T-cell (primary cell): ENCODE measurements around the gene SHC2. TPM values are rescaled to one million over a fixed set of nuclear protein-coding genes. Genes with fewer than 3 reads are reported as not detected.
"Not testable (repeated sequence)": the region's sequence is repeated elsewhere in the genome, so short reads cannot be mapped to it uniquely, and the experiment has no call there.

Experiments used
- ATAC-seq, 4 experiments: fragments of 200-7000 bp in 3 of 4; fragments of 150-1000 bp in 1 of 4; cut with Tn5 transposase; replicated peaks in 1 of 4; 1 replicate in 3 of 4; 2 replicates in 1 of 4; pipeline ENCODE4 v1.10.0; 2021; ENCODE audit warnings: moderate library complexity in 3 of 4, mild to moderate bottlenecking in 2 of 4, moderate number of reproducible peaks in 1 of 4
- CTCF ChIA-PET, 2 donors: fragments of 300-600 bp; sonication (Branson Sonifier 250); formaldehyde crosslinking; loops; one replicate each; lab custom pipeline; 2022; ENCODE audit warnings: antibody characterized with exemption in 2 of 2; lab: Charles Lee
- POLR2A ChIA-PET, 2 donors: fragments of 300-600 bp; sonication (Branson Sonifier 250); formaldehyde crosslinking; loops; one replicate each; lab custom pipeline; 2022; ENCODE audit warnings: antibody characterized with exemption in 2 of 2; lab: Charles Lee
- DNase-seq, 35 experiments: peaks; one replicate each; pipeline versions ENCODE4 v3.0.0 to v3.0.0-alpha.2; 2013 to 2023
- H3K27ac ChIP-seq: one replicate; pipeline ENCODE4 v1.5.1; 2013; ENCODE audit warnings: low read length
- H3K27me3 ChIP-seq, 2 experiments: replicated peaks in 1 of 2; 1 replicate in 1 of 2; 2 replicates in 1 of 2; pipeline versions ENCODE4 v1.6.1 to v1.7.0; 2013; ENCODE audit warnings: low read length in 1 of 2, mixed read lengths in 1 of 2; ENCODE audit not compliant: control insufficient read depth in 2 of 2, insufficient read depth in 2 of 2; ENCODE audit errors: extremely low read depth in 1 of 2
- H3K36me3 ChIP-seq, 2 donors: 1 replicate in 1 of 2; 2 replicates in 1 of 2; pipeline versions ENCODE4 v1.6.1 to v1.7.0; 2013; ENCODE audit warnings: low read length in 1 of 2; ENCODE audit not compliant: control insufficient read depth in 2 of 2, insufficient read depth in 1 of 2; ENCODE audit errors: extremely low read depth in 1 of 2
- H3K4me1 ChIP-seq, 2 experiments: 1 replicate in 1 of 2; 2 replicates in 1 of 2; pipeline versions ENCODE4 v1.6.1 to v1.7.0; 2013; ENCODE audit warnings: low read length in 2 of 2, mixed read lengths in 1 of 2; ENCODE audit not compliant: insufficient read depth in 2 of 2, control insufficient read depth in 1 of 2; ENCODE audit errors: extremely low read depth in 1 of 2
- H3K4me3 ChIP-seq, 2 donors: 1 replicate in 1 of 2; 2 replicates in 1 of 2; pipeline versions ENCODE4 v1.5.1 to v1.7.0; 2013; ENCODE audit warnings: mild to moderate bottlenecking in 2 of 2, low read length in 1 of 2, moderate library complexity in 1 of 2; ENCODE audit not compliant: control insufficient read depth in 1 of 2; ENCODE audit errors: extremely low read depth in 1 of 2
- H3K9me3 ChIP-seq: 2 replicates; pipeline ENCODE4 v1.7.0; 2013
- H3K27ac Mint-ChIP-seq, 2 donors: one replicate each; pipeline ENCODE4 v1.8.0; 2020 to 2021; ENCODE audit warnings: mild to moderate bottlenecking in 2 of 2, mixed read lengths in 2 of 2
- H3K27me3 Mint-ChIP-seq, 2 donors: one replicate each; pipeline ENCODE4 v1.8.0; 2021 to 2022; ENCODE audit warnings: mixed read lengths in 2 of 2
- H3K36me3 Mint-ChIP-seq: one replicate; pipeline ENCODE4 v1.8.0; 2021; ENCODE audit warnings: mixed read lengths
- H3K4me1 Mint-ChIP-seq, 3 donors: one replicate each; pipeline ENCODE4 v1.8.0; 2020 to 2022; ENCODE audit warnings: mixed read lengths in 3 of 3, mild to moderate bottlenecking in 1 of 3
- H3K4me3 Mint-ChIP-seq, 3 donors: one replicate each; pipeline ENCODE4 v1.8.0; 2020 to 2022; ENCODE audit warnings: mild to moderate bottlenecking in 3 of 3, mixed read lengths in 3 of 3, moderate library complexity in 3 of 3
- H3K9me3 Mint-ChIP-seq, 3 donors: one replicate each; pipeline ENCODE4 v1.8.0; 2020 to 2022; ENCODE audit warnings: mixed read lengths in 3 of 3
- WGBS: methylation state at CpG from one replicate; pipeline ENCODE4 v1.1.5; 2013; ENCODE audit warnings: missing lambda C conversion rate; ENCODE audit not compliant: insufficient coverage; 5-methylcytosine and 5-hydroxymethylcytosine counted together
- total RNA-seq, 35 experiments: library from RNA in 6 of 35; stranded (reverse) in 6 of 35; fragments of 120-200 nt in 1 of 35; gene quantifications; one replicate each; pipeline versions ENCODE4 v1.2.1 to v1.2.4 and lab custom pipeline; 2013 to 2026

The SHC2 gene
- total RNA-seq, 5 donors from 2014 or later (not counting 1 experiment from before 2014, with no cell fraction given): 0.66 to 4.4 (median 3.4) TPM

DNA sequence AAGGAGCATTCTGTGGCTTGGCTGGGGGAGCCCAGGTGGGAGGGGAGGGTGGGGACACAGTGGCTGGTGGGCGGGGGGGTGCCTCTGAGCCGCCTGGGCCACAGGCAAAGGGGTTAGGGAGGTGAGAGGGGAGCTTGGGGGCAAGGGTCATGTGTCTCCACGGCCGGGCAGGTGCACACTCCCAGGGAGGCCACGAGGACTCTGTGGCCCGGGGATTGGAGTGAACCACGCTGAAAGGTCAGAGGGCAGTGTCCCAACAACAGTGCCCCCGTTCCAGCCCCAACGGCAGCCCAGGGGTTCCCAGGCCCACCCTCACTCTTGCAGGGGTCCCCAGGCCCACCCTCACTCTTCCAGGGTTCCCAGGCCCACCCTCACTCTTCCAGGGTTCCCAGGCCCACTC is 61.5 kb downstream of the SHC2 start:
- H3K27me3 Mint-ChIP-seq: peaks cover 7 to 12% of the 10 kb centered on the region in 2 donors

DNA sequence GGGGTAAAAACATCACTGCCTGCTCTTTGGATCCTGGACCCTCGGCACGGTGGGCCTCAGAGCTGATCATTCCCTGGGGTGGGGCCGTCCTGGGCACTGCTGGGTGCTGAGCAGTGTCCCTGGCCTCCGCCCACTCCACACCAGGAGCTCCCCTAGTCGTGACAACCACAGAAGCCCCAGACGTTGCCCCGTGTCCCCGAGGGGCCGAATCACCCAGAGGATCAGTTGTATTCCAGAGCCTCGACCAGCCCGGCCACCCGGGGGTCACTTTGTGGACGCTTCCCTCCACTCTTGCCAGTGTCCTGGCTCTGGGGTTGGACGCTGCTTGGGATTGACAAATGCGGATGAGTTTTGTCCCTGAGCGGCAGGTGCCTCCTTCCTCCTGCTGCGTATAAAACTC is 62.1 kb downstream of the SHC2 start:
- H3K4me1 Mint-ChIP-seq: peaks cover 0 to 6% (median 2%) of the 10 kb centered on the region in 3 donors
- no peaks in the 10 kb centered on the region for H3K36me3 Mint-ChIP-seq
- H3K27me3 ChIP-seq: peaks cover 0 to 43% of the 10 kb centered on the region in 2 experiments
- peaks cover 0 to 12% (median 5%) of the 10 kb centered on the region in 3 donors for H3K9me3 Mint-ChIP-seq
- POLR2A ChIA-PET: no interaction called here
- DNase-seq (no peak), ATAC-seq (no peak)
- no peaks in the 10 kb centered on the region for H3K36me3 ChIP-seq
- H3K4me3 Mint-ChIP-seq: no peak overlapping the region
- CTCF ChIA-PET: no interaction called here
- no peak overlapping the region for H3K27ac Mint-ChIP-seq
- peaks cover 7 to 12% of the 10 kb centered on the region in 2 donors for H3K27me3 Mint-ChIP-seq
- WGBS: 81% methylated on average over 17 of the region's 17 CpGs
- H3K4me3 ChIP-seq: no peak overlapping the region
- no peaks in the 10 kb centered on the region for H3K9me3 ChIP-seq
- no peak overlapping the region for H3K27ac ChIP-seq
- no peaks in the 10 kb centered on the region for H3K4me1 ChIP-seq

More for the DNA sequence above, 61.5 kb downstream of the SHC2 start:
- ChIA-PET POLR2A (no interaction called here), CTCF (no interaction called here)
- Histone ChIP-seq H3K9me3 (no peaks in the 10 kb centered on the region), H3K36me3 (no peaks in the 10 kb centered on the region), H3K27me3 (peaks cover 0 to 44% of the 10 kb centered on the region in 2 experiments), H3K27ac (no peak overlapping the region), H3K4me3 (no peak overlapping the region), H3K4me1 (no peaks in the 10 kb centered on the region)
- Mint-ChIP-seq H3K27ac (no peak overlapping the region), H3K9me3 (peaks cover 0 to 7% (median 5%) of the 10 kb centered on the region in 3 donors), H3K4me1 (peaks cover 0 to 6% (median 2%) of the 10 kb centered on the region in 3 donors), H3K4me3 (no peak overlapping the region), H3K36me3 (no peaks in the 10 kb centered on the region)
- WGBS: 73% methylated on average over 7 of the region's 9 CpGs
- DNase-seq (no peak), ATAC-seq (no peak)

DNA sequence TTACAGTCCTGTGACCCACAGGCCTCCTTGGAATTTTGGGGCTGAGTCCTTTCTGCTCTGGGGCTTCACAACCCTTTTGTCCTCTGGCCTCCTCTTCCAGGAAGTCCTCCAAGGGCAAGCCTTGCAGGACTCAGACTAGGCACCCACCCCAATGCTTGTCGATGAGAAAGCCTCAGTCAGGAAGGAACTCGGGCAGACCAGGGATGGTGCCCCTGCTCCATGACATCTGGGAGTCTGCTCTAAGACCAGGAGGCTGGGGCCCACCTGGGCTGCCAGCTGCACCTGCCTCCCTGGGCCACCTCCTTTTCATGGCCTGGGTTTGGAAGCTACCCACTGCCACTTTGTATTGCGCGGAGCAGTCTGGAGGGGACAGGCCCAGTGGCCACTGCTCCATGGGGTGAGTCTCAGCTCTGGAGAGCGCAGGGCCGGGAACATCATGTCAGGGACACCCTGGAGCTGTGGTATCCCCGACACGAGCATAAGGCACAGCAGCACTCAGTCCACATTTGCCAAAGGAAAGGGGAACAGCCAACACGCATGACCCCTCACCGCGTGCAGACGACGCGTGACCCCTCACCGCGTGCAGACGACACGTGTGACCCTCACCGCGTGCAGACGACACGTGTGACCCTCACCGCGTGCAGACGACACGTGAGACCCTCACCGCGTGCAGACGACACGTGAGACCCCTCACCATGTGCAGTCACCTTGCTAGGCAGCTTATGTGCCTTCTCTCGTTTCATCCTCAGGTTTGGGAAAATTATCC is 62.7 kb downstream of the SHC2 start:
- POLR2A ChIA-PET: no interaction called here
- H3K4me1 Mint-ChIP-seq: peaks cover 0 to 11% (median 2%) of the 10 kb centered on the region in 3 donors
- peaks cover 0 to 12% (median 9%) of the 10 kb centered on the region in 3 donors for H3K9me3 Mint-ChIP-seq
- Histone ChIP-seq H3K27ac (no peak overlapping the region), H3K27me3 (peaks cover 0 to 37% of the 10 kb centered on the region in 2 experiments), H3K9me3 (no peaks in the 10 kb centered on the region), H3K4me3 (no peak overlapping the region), H3K36me3 (no peaks in the 10 kb centered on the region), H3K4me1 (no peaks in the 10 kb centered on the region)
- DNase-seq (no peak), ATAC-seq (no peak)
- CTCF ChIA-PET: no interaction called here
- no peaks in the 10 kb centered on the region for H3K36me3 Mint-ChIP-seq
- no peak overlapping the region for H3K4me3 Mint-ChIP-seq
- no peak overlapping the region for H3K27ac Mint-ChIP-seq
- 84% methylated on average over 27 of the region's 31 CpGs for WGBS
- peaks cover 4 to 7% of the 10 kb centered on the region in 2 donors for H3K27me3 Mint-ChIP-seq

DNA sequence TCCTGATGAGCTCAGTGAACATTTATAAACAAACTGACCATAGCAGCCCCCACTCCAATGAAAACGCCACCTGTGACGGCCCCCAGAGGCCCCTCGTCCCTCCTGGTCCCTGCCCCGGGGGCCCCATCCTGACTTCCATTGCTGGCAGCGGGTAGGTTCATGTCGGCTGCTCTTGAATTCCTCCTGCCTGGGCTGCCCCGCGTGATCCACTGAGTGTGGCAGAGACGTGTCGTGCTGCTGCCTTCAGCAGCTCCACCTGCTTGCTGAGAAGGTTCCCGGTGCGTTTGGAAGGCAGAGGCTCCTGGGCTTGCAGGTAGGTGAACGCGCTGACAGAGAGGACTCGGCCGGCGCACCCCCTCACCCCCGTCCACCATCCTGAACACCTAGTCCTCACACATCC is 63.5 kb downstream of the SHC2 start:
- ATAC-seq (no peak), DNase-seq (no peak)
- ChIA-PET POLR2A (no interaction called here), CTCF (no interaction called here)
- no peak overlapping the region for H3K27ac ChIP-seq
- H3K4me1 ChIP-seq: no peaks in the 10 kb centered on the region
- Mint-ChIP-seq H3K4me1 (peaks cover 0 to 14% (median 2%) of the 10 kb centered on the region in 3 donors), H3K4me3 (no peak overlapping the region), H3K36me3 (no peaks in the 10 kb centered on the region), H3K9me3 (peaks cover 0 to 12% (median 10%) of the 10 kb centered on the region in 3 donors), H3K27ac (no peak overlapping the region), H3K27me3 (peaks cover 0 to 2% of the 10 kb centered on the region in 2 donors)
- H3K27me3 ChIP-seq: peaks cover 0 to 29% of the 10 kb centered on the region in 2 experiments
- no peak overlapping the region for H3K4me3 ChIP-seq
- 78% methylated on average over 18 of the region's 18 CpGs for WGBS
- no peaks in the 10 kb centered on the region for H3K9me3 ChIP-seq
- H3K36me3 ChIP-seq: no peaks in the 10 kb centered on the region

DNA sequence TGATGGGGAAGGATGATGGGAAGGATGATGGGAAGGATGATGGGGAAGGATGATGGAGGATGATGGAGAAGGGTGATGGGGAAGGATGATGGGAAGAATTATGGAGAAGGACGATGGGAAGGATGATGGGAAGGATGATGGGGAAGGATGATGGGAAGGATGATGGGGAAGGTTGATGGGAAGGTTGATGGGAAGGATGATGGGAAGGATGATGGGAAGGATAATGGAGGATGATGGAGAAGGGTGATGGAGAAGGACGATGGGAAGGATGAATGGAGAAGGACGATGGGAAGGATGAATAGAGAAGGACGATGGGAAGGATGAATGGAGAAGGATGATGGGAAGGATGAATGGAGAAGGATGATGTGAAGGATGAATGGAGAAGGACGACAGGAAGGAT is 65.4 kb downstream of the SHC2 start:
- no peaks in the 10 kb centered on the region for H3K36me3 Mint-ChIP-seq
- Histone ChIP-seq H3K36me3 (no peaks in the 10 kb centered on the region), H3K9me3 (no peaks in the 10 kb centered on the region), H3K4me1 (no peaks in the 10 kb centered on the region), H3K4me3 (no peak overlapping the region), H3K27me3 (peaks cover 2 to 17% of the 10 kb centered on the region in 2 experiments), H3K27ac (no peak overlapping the region)
- no peak for DNase-seq
- peaks cover 0 to 14% (median 2%) of the 10 kb centered on the region in 3 donors for H3K4me1 Mint-ChIP-seq
- no peak for ATAC-seq
- H3K27me3 Mint-ChIP-seq: peaks cover 0 to 2% of the 10 kb centered on the region in 2 donors
- WGBS: 91% methylated on average over 5 of the region's 5 CpGs
- CTCF ChIA-PET: no interaction called here
- POLR2A ChIA-PET: no interaction called here
- H3K9me3 Mint-ChIP-seq: peaks cover 0 to 12% (median 10%) of the 10 kb centered on the region in 3 donors
- H3K4me3 Mint-ChIP-seq: no peak overlapping the region
- H3K27ac Mint-ChIP-seq: no peak overlapping the region

DNA sequence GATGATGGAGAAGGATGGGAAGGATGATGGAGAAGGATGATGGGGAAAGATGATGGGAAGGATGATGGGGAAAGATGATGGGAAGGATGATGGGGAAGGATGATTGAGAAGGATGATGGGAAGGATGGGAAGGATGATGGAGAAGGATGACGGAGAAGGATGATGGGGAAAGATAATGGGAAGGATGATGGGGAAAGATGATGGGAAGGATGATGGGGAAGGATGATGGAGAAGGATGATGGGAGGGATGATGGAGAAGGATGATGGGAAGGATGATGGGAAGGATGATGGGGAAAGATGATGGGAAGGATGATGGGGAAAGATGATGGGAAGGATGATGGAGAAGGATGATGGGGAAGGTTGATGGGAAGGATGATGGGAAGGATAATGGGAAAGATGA is 66.0 kb downstream of the SHC2 start:
- H3K4me3 Mint-ChIP-seq, H3K27ac Mint-ChIP-seq, H3K36me3 Mint-ChIP-seq, H3K27me3 Mint-ChIP-seq, H3K36me3 ChIP-seq, H3K27ac ChIP-seq, H3K4me3 ChIP-seq, H3K4me1 ChIP-seq, DNase-seq, ATAC-seq, H3K9me3 ChIP-seq, CTCF ChIA-PET, POLR2A ChIA-PET: not testable (repeated sequence)
- Mint-ChIP-seq H3K4me1 (peaks cover 0 to 14% (median 2%) of the 10 kb centered on the region in 3 donors), H3K9me3 (peaks cover 0 to 12% (median 10%) of the 10 kb centered on the region in 3 donors)
- H3K27me3 ChIP-seq: peaks cover 2 to 23% of the 10 kb centered on the region in 2 experiments
- WGBS: 100% methylated on average over 1 of the region's 1 CpG
